Kidney (tissue), 14 donors: Measurements from ENCODE around the gene PDIK1L. TPM values are rescaled to one million over a fixed set of nuclear protein-coding genes. Genes with fewer than 3 reads are reported as not detected.
A peak's percentile ranks its signal among the peaks of the same experiment; 100 is the strongest.
"Not testable (repeated sequence)": the region's sequence is repeated elsewhere in the genome, so short reads cannot be mapped to it uniquely, and the experiment has no call there.

Experiments
- DNase-seq, 5 donors: peaks; one replicate each; pipeline ENCODE4 v3.0.0-alpha.2; 2013 to 2020
- FAIRE-seq: peaks from 2 replicates; lab custom pipeline; 2012; peaks lifted over from hg19 to GRCh38; lab: Jason Lieb, UNC
- H3K27ac ChIP-seq, 2 donors: one replicate each; pipeline ENCODE4 v1.7.0; 2013; ENCODE audit warnings: low read depth in 2 of 2, low read length in 2 of 2, inconsistent platforms in 1 of 2
- H3K27me3 ChIP-seq: one replicate; pipeline ENCODE4 v1.7.1; 2013; ENCODE audit warnings: low read length, inconsistent platforms; ENCODE audit not compliant: control insufficient read depth, insufficient read depth
- H3K36me3 ChIP-seq, 3 donors: one replicate each; pipeline versions ENCODE4 v1.7.0 to v1.7.1; 2013; ENCODE audit warnings: low read length in 3 of 3, control low read depth in 1 of 3, inconsistent platforms in 1 of 3; ENCODE audit not compliant: insufficient read depth in 3 of 3, control insufficient read depth in 2 of 3
- H3K4me1 ChIP-seq, 3 donors: one replicate each; pipeline versions ENCODE4 v1.7.0 to v1.7.1; 2013; ENCODE audit warnings: low read length in 3 of 3, inconsistent platforms in 1 of 3, low read depth in 1 of 3; ENCODE audit not compliant: control insufficient read depth in 2 of 3, insufficient read depth in 2 of 3
- H3K4me3 ChIP-seq, 3 donors: one replicate each; pipeline versions ENCODE4 v1.7.0 to v1.8.1; 2013; ENCODE audit warnings: low read length in 3 of 3, control low read depth in 1 of 3, inconsistent platforms in 1 of 3
- H3K9ac ChIP-seq, 3 donors: one replicate each; pipeline versions ENCODE4 v1.7.0 to v1.7.1; 2013; ENCODE audit warnings: low read length in 3 of 3, control low read depth in 1 of 3, inconsistent platforms in 1 of 3
- H3K9me3 ChIP-seq, 3 donors: one replicate each; pipeline versions ENCODE4 v1.7.0 to v1.7.1; 2013; ENCODE audit warnings: low read length in 3 of 3, control low read depth in 1 of 3, inconsistent platforms in 1 of 3; ENCODE audit not compliant: control insufficient read depth in 2 of 3, insufficient read depth in 1 of 3
- CTCF ChIP-seq: IDR thresholded peaks from 3 replicates; pipeline ENCODE4 v1.5.1; 2012; ENCODE audit warnings: mild to moderate bottlenecking, moderate library complexity, borderline replicate concordance; ENCODE audit not compliant: insufficient read depth; ENCODE audit errors: extremely low read depth
- intact Hi-C: fragments of 100-400 bp; cut with DNase I; formaldehyde crosslinking; loops from one replicate; pipeline ENCODE4 v1.11.1; 2022
- polyA plus RNA-seq: library from polyadenylated mRNA; stranded (reverse); fragments of 350-450 nt; fragmentation: Illumina TruSeq; extraction: RNeasy Lipid Tissue Mini Kit (QIAGEN cat#74804); gene quantifications from one replicate; pipeline ENCODE4 v1.2.3, GENCODE V29; 2014; ENCODE audit warnings: low read depth, low replicate concordance; ENCODE audit not compliant: insufficient read depth
- total RNA-seq: library from RNA; stranded (reverse); fragmentation: NEBNext Ultra II Directional; extraction: Animal tissue kit (Norgen Biotek cat#: 25700); gene quantifications from one replicate; pipeline ENCODE4 v1.2.1, GENCODE V29; 2021
- donor health status: control.
- donor health status: control.
- donor health status: control.
- donor health status: control.
- donor health status: control.
- donor health status: DM: yes; HTN: yes; CAD: no.
- donor health status: Normal renal cell carcinoma (clear cell type).

The PDIK1L gene
- total and polyA plus RNA-seq, 2 donors from 2014 or later: 3.7 to 13.9 TPM

DNA sequence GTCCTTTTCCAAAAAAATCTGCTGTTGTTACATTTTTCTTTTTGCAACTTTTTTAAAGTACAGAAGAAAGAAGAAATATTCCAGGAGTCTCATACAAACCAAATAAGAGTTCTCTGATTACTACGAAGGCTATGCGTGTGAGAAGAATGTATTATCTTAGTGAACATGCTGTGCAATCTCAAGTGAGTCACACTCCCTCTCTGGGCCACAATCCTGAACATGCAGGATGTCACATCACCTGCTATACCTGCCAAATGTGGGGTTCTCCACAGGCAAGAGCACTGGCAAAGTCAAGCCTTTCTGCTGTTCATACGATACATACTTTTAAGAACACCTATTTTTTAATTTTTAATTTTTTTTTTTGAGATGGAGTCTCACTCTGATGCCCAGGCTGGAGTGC is 22.5 kb upstream of the PDIK1L start:
- H3K27me3 ChIP-seq: no peaks in the 10 kb centered on the region
- TF ChIP-seq CTCF: no peak
- intact Hi-C loops: no loop called here
- no peaks in the 10 kb centered on the region for H3K36me3 ChIP-seq
- DNase-seq (no peak), FAIRE-seq (no peak)
- no peak overlapping the region for H3K9ac ChIP-seq
- H3K4me3 ChIP-seq: no peak overlapping the region
- no peak overlapping the region for H3K27ac ChIP-seq
- peaks cover 0 to 3% (median 0%) of the 10 kb centered on the region in 3 donors for H3K4me1 ChIP-seq
- H3K9me3 ChIP-seq: no peaks in the 10 kb centered on the region

DNA sequence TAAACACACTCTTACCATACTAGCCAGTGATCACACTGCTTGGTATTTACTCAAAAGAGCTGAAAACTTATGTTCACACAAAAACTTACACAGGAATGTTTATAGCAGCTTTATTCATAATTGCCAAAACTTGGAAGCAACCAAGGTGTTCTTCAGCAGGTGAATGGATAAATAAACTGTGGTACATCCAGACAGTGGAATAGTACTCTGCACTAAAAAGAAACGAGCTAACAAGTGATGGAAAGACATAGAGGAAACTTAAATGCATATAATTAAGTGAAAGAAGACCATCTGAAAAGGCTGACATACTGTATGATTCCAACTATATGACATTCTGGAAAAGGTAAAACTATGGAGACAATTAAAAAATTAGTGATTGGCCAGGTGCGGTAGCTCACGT is 20.7 kb upstream of the PDIK1L start:
- no peak overlapping the region for H3K27ac ChIP-seq
- no peak for DNase-seq
- no peaks in the 10 kb centered on the region for H3K9me3 ChIP-seq
- intact Hi-C loops: no loop called here
- no peaks in the 10 kb centered on the region for H3K27me3 ChIP-seq
- H3K36me3 ChIP-seq: no peaks in the 10 kb centered on the region
- no peak overlapping the region for H3K4me3 ChIP-seq
- FAIRE-seq: no peak
- peaks cover 0 to 8% (median 3%) of the 10 kb centered on the region in 3 donors for H3K4me1 ChIP-seq
- H3K9ac ChIP-seq: no peak overlapping the region
- no peak for TF ChIP-seq CTCF

GRCh38 chr1:26092422-26092821 is 19.2 kb upstream of the PDIK1L start:
- no peak overlapping the region for H3K4me3 ChIP-seq

GRCh38 chr1:26093569-26093968 is 18.1 kb upstream of the PDIK1L start:
- intact Hi-C loops, H3K27ac ChIP-seq, H3K9ac ChIP-seq, H3K4me3 ChIP-seq, H3K9me3 ChIP-seq, H3K4me1 ChIP-seq, H3K36me3 ChIP-seq, FAIRE-seq, H3K27me3 ChIP-seq: not testable (repeated sequence)
- DNase-seq: peak in 2 of 5 donors; percentile 30 to 35

More at GRCh38 chr1:26092422-26092821, 19.2 kb upstream of the PDIK1L start:
- no peak for FAIRE-seq
- peaks cover 0 to 8% (median 3%) of the 10 kb centered on the region in 3 donors for H3K4me1 ChIP-seq
- no peak for DNase-seq
- no peak overlapping the region for H3K27ac ChIP-seq
- H3K36me3 ChIP-seq: no peaks in the 10 kb centered on the region
- intact Hi-C loops: no loop called here
- TF ChIP-seq CTCF: no peak
- H3K27me3 ChIP-seq: no peaks in the 10 kb centered on the region
- no peaks in the 10 kb centered on the region for H3K9me3 ChIP-seq
- no peak overlapping the region for H3K9ac ChIP-seq
